Endothelial cell of umbilical vein (primary cell): ENCODE data around the gene HIP1R. TPM values are rescaled to one million over a fixed set of nuclear protein-coding genes. Genes with fewer than 3 reads are reported as not detected.

ENCODE experiments used
- BruUV-seq: library from RNA; stranded (reverse); fragments of 400-500 nt; replicated peaks from 2 replicates; lab custom pipeline; 2021; lab: Mats Ljungman, UMichigan
- CTCF ChIA-PET: fragments of 300-600, 350-600 bp; sonication (Branson Sonifier 250); formaldehyde crosslinking; loops from one replicate; lab custom pipeline; 2021; ENCODE audit warnings: antibody characterized with exemption, inconsistent platforms; lab: Charles Lee
- POLR2A ChIA-PET: fragments of 300-600, 350-600 bp; sonication (Branson Sonifier 250); formaldehyde crosslinking; loops from one replicate; lab custom pipeline; 2021; ENCODE audit warnings: antibody characterized with exemption, inconsistent platforms; lab: Charles Lee
- DNase-seq: peaks from one replicate; pipeline ENCODE4 v3.0.0-alpha.2; 2011; ENCODE audit warnings: low read depth, low spot score
- FAIRE-seq: peaks from 2 replicates; lab custom pipeline; 2011; peaks lifted over from hg19 to GRCh38; lab: Jason Lieb, UNC
- H2AFZ ChIP-seq: 2 replicates; pipeline ENCODE4 v1.6.0; 2012; ENCODE audit warnings: low read depth, low read length, control low read depth, inconsistent platforms
- H3K27ac ChIP-seq: 2 replicates; pipeline ENCODE4 v1.5.1; 2011; ENCODE audit warnings: low read depth, mild to moderate bottlenecking, control low read depth, low read length, moderate library complexity; ENCODE audit not compliant: insufficient read depth
- H3K27me3 ChIP-seq, 2 experiments: 2 replicates each; pipeline versions ENCODE4 v1.6.0 to v1.6.1; 2011; ENCODE audit warnings: low read length in 2 of 2, mixed read lengths in 1 of 2; ENCODE audit not compliant: control insufficient read depth in 2 of 2, insufficient read depth in 2 of 2
- H3K36me3 ChIP-seq, 2 experiments: 2 replicates in 1 of 2; 3 replicates in 1 of 2; pipeline ENCODE4 v1.5.1; 2011; ENCODE audit warnings: low read length in 2 of 2, mild to moderate bottlenecking in 1 of 2, moderate library complexity in 1 of 2; ENCODE audit not compliant: control insufficient read depth in 2 of 2, insufficient read depth in 2 of 2; ENCODE audit errors: extremely low read depth in 1 of 2
- H3K4me1 ChIP-seq: 3 replicates; pipeline ENCODE4 v1.5.1; 2011; ENCODE audit warnings: mild to moderate bottlenecking, low read length; ENCODE audit not compliant: control insufficient read depth, insufficient read depth; ENCODE audit errors: extremely low read depth
- H3K4me2 ChIP-seq: 2 replicates; pipeline ENCODE4 v1.6.1; 2011; ENCODE audit warnings: low read length, control low read depth, mixed read lengths; ENCODE audit not compliant: insufficient read depth
- H3K4me3 ChIP-seq, 3 experiments: fragments of 200-600 bp in 1 of 3; sonication (generic), shearing (Covaris generic) in 1 of 3; replicated peaks in 1 of 3; 2 replicates each; pipeline ENCODE4 v1.5.1; 2011 to 2016; ENCODE audit warnings: control low read depth in 3 of 3, low read length in 3 of 3, mild to moderate bottlenecking in 2 of 3, inconsistent platforms in 1 of 3, low read depth in 1 of 3, moderate library complexity in 1 of 3; ENCODE audit not compliant: insufficient read depth in 1 of 3
- H3K79me2 ChIP-seq: 2 replicates; pipeline ENCODE4 v1.6.0; 2012; ENCODE audit warnings: low read length, inconsistent platforms; ENCODE audit not compliant: control insufficient read depth, insufficient read depth
- H3K9ac ChIP-seq: replicated peaks from 2 replicates; pipeline ENCODE3; 2011; ENCODE audit warnings: low read length, control low read depth; ENCODE audit not compliant: insufficient read depth; ENCODE audit errors: extremely low read depth
- H3K9me1 ChIP-seq: replicated peaks from 3 replicates; pipeline ENCODE4 v1.6.0; 2011; ENCODE audit warnings: mild to moderate bottlenecking, low read length; ENCODE audit not compliant: control insufficient read depth, insufficient read depth; ENCODE audit errors: extremely low read depth
- H3K9me3 ChIP-seq: replicated peaks from 2 replicates; pipeline ENCODE4 v1.5.1; 2012; ENCODE audit warnings: low read length, inconsistent platforms; ENCODE audit not compliant: control insufficient read depth, insufficient read depth
- H4K20me1 ChIP-seq: replicated peaks from 2 replicates; pipeline ENCODE3; 2011; ENCODE audit warnings: mild to moderate bottlenecking, low read length; ENCODE audit not compliant: control insufficient read depth, insufficient read depth; ENCODE audit errors: extremely low read depth
- CTCF ChIP-seq, 2 donors: IDR thresholded peaks; 1 replicate in 1 of 2; 2 replicates in 1 of 2; pipeline ENCODE4 v1.5.1; 2011; ENCODE audit warnings: low read length in 2 of 2, mild to moderate bottlenecking in 2 of 2, moderate library complexity in 2 of 2, control low read depth in 1 of 2, inconsistent platforms in 1 of 2, low read depth in 1 of 2; ENCODE audit not compliant: insufficient read depth in 1 of 2; ENCODE audit errors: extremely low read depth in 1 of 2
- EZH2 ChIP-seq: IDR thresholded peaks from 2 replicates; pipeline ENCODE4 v1.6.1; 2012; ENCODE audit warnings: borderline replicate concordance, low read depth, mild to moderate bottlenecking, moderate library complexity, low read length, inconsistent platforms; ENCODE audit not compliant: severe bottlenecking
- FOS ChIP-seq: IDR thresholded peaks from 2 replicates; pipeline ENCODE4 v1.6.1; 2011; ENCODE audit warnings: mild to moderate bottlenecking, low read length, moderate library complexity, borderline replicate concordance; ENCODE audit not compliant: insufficient read depth
- GATA2 ChIP-seq: IDR thresholded peaks from 2 replicates; pipeline ENCODE4 v1.7.0; 2011; ENCODE audit warnings: low read depth, mild to moderate bottlenecking, moderate library complexity, mixed read lengths, low read length; ENCODE audit not compliant: insufficient read length, insufficient read depth
- JUN ChIP-seq: IDR thresholded peaks from 2 replicates; pipeline ENCODE4 v1.6.1; 2011; ENCODE audit warnings: borderline replicate concordance, low read depth; ENCODE audit not compliant: insufficient read length, insufficient read depth
- MYC ChIP-seq: IDR thresholded peaks from one replicate; pipeline ENCODE4 v1.6.1; 2011; ENCODE audit warnings: mild to moderate bottlenecking, low read depth, low read length
- POLR2A ChIP-seq: IDR thresholded peaks from 2 replicates; pipeline ENCODE4 v1.6.1; 2012; ENCODE audit warnings: low read depth, mild to moderate bottlenecking, control low read depth, low read length
- POLR2AphosphoS5 ChIP-seq: IDR thresholded peaks from 2 replicates; pipeline ENCODE4 v1.6.1; 2012; ENCODE audit warnings: low read depth, mild to moderate bottlenecking, control low read depth, low read length, moderate library complexity; ENCODE audit not compliant: insufficient read depth
- dilution Hi-C: fragments of 300-500 bp; cut with MboI; formaldehyde crosslinking; loops from one replicate; pipeline ENCODE4 v1.15.0; 2019; ENCODE audit warnings: low sequenced_read_pairs; ENCODE audit not compliant: extremely low pct_ligation_motif_present
- intact Hi-C: fragments of 100-400 bp; cut with micrococcal nuclease; formaldehyde crosslinking; loops from one replicate; pipeline ENCODE4 v1.10.0; 2022
- polyA plus RNA-seq, 4 experiments: library from polyadenylated mRNA; depleted of rRNA in 3 of 4; stranded (reverse) in 3 of 4; unstranded in 1 of 4; fragments of >200 nt; gene quantifications; 2 replicates each; pipeline versions ENCODE4 v1.2.1 to v1.2.3, GENCODE V29; 2011 to 2012; ENCODE audit warnings: missing spikeins in 1 of 4
- total RNA-seq: library from RNA; stranded (reverse); gene quantifications from 2 replicates; pipeline ENCODE4 v1.2.3, GENCODE V29; 2021
- TF ChIP-seq, protein P1 (sequence below): IDR thresholded peaks from 2 replicates; pipeline ENCODE4 v1.6.1; 2011; ENCODE audit not compliant: insufficient read depth, insufficient read length

The HIP1R gene
- total and polyA plus RNA-seq, 2 donors (not counting 3 experiments of a cell fraction or from before 2014, with no cell fraction given) = 111 to 122 TPM

DNA sequence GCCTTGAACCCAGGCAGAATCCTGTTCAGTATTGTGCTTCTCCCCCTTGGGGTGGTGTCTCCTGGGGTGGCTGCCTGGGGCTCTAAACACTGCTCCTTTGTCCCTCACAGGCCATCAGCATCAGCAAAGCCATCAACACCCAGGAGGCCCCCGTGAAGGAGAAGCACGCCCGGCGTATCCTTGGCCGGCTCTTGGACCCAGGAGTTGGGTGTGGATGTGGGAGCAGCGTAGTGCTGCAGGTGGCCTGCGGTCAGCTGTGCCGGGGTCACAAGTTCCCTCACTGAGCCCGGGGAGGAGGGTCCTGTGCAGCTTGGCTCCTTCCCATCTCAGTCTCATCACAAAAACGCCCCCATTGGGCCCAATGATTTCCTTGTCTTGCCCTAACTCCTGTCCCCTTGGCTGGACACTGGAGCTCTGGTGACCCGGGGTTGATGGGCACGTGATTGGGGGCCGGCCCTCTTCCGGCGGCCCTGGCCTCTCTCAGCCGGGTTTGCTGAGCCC is 12.7 kb downstream of the HIP1R start:
- peaks cover 0 to 27% of the 10 kb centered on the region in 2 experiments for H3K36me3 ChIP-seq
- H3K4me2 ChIP-seq = no peak overlapping the region
- H4K20me1 ChIP-seq = no peaks in the 10 kb centered on the region
- no peak overlapping the region for H3K9ac ChIP-seq
- dilution Hi-C loops = no loop called here
- no peak overlapping the region for H2AFZ ChIP-seq
- H3K4me3 ChIP-seq = no peak overlapping the region
- intact Hi-C loops = no loop called here
- no peaks in the 10 kb centered on the region for H3K9me1 ChIP-seq
- no peak overlapping the region for H3K27ac ChIP-seq
- no peaks in the 10 kb centered on the region for H3K9me3 ChIP-seq
- DNase-seq = no peak
- BruUV-seq = no TSS peak
- H3K79me2 ChIP-seq = peaks cover 41% of the 10 kb centered on the region
- POLR2A ChIA-PET = no interaction called here
- TF ChIP-seq GATA2 (no peak), FOS (no peak), JUN (no peak), POLR2AphosphoS5 (no peak), EZH2 (no peak), MYC (no peak), CTCF (IDR thresholded peaks at IDR 0.05; ENCODE audit: extremely low read depth in 1 of 2, insufficient read depth in 1 of 2, low read depth in 1 of 2, low read length in 2 of 2) (no peak), POLR2A (no peak)
- TF ChIP-seq, protein P1, sequence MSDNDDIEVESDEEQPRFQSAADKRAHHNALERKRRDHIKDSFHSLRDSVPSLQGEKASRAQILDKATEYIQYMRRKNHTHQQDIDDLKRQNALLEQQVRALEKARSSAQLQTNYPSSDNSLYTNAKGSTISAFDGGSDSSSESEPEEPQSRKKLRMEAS = no peak
- CTCF ChIA-PET = interaction anchor here (1.4 kb wide), 1 partner anchor 54 kb away, joined by 5 read pairs; no protein-coding TSS in a partner anchor
- no peak for FAIRE-seq
- peaks cover 22% of the 10 kb centered on the region for H3K4me1 ChIP-seq
- no peaks in the 10 kb centered on the region for H3K27me3 ChIP-seq
